Measurements from ENCODE around the gene PPP6R3.

- TF ChIP-seq, protein P1, sequence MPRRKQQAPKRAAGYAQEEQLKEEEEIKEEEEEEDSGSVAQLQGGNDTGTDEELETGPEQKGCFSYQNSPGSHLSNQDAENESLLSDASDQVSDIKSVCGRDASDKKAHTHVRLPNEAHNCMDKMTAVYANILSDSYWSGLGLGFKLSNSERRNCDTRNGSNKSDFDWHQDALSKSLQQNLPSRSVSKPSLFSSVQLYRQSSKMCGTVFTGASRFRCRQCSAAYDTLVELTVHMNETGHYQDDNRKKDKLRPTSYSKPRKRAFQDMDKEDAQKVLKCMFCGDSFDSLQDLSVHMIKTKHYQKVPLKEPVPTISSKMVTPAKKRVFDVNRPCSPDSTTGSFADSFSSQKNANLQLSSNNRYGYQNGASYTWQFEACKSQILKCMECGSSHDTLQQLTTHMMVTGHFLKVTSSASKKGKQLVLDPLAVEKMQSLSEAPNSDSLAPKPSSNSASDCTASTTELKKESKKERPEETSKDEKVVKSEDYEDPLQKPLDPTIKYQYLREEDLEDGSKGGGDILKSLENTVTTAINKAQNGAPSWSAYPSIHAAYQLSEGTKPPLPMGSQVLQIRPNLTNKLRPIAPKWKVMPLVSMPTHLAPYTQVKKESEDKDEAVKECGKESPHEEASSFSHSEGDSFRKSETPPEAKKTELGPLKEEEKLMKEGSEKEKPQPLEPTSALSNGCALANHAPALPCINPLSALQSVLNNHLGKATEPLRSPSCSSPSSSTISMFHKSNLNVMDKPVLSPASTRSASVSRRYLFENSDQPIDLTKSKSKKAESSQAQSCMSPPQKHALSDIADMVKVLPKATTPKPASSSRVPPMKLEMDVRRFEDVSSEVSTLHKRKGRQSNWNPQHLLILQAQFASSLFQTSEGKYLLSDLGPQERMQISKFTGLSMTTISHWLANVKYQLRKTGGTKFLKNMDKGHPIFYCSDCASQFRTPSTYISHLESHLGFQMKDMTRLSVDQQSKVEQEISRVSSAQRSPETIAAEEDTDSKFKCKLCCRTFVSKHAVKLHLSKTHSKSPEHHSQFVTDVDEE (CRISPR knock-in tag; IDR thresholded peaks at IDR 0.05): no peak
- no peak for TF ChIP-seq ZFP30 (CRISPR knock-in tag; IDR thresholded peaks at IDR 0.05)
- no peak for TF ChIP-seq ZFP3 (CRISPR knock-in tag; IDR thresholded peaks at IDR 0.05)
- no peak for TF ChIP-seq ZNF70 (CRISPR knock-in tag; IDR thresholded peaks at IDR 0.05)
- TF ChIP-seq RARB (CRISPR knock-in tag; IDR thresholded peaks at IDR 0.05): no peak
- no peak for TF ChIP-seq ZC3H10 (CRISPR knock-in tag; IDR thresholded peaks at IDR 0.05)
- TF ChIP-seq PATZ1 (CRISPR knock-in tag; IDR thresholded peaks at IDR 0.05; ENCODE audit: borderline replicate concordance): no peak
- TF ChIP-seq ARNTL (CRISPR knock-in tag; IDR thresholded peaks at IDR 0.05; ENCODE audit: borderline replicate concordance, low read depth): no peak
- no peak for TF ChIP-seq CSRNP3 (CRISPR knock-in tag; IDR thresholded peaks at IDR 0.05)
- no peak for TF ChIP-seq OSR1 (CRISPR knock-in tag; IDR thresholded peaks at IDR 0.05)
- no peak for TF ChIP-seq ESRRG (CRISPR knock-in tag; IDR thresholded peaks at IDR 0.05)
- TF ChIP-seq SNAI2 (CRISPR knock-in tag; IDR thresholded peaks at IDR 0.05): no peak
- TF ChIP-seq, protein P2, sequence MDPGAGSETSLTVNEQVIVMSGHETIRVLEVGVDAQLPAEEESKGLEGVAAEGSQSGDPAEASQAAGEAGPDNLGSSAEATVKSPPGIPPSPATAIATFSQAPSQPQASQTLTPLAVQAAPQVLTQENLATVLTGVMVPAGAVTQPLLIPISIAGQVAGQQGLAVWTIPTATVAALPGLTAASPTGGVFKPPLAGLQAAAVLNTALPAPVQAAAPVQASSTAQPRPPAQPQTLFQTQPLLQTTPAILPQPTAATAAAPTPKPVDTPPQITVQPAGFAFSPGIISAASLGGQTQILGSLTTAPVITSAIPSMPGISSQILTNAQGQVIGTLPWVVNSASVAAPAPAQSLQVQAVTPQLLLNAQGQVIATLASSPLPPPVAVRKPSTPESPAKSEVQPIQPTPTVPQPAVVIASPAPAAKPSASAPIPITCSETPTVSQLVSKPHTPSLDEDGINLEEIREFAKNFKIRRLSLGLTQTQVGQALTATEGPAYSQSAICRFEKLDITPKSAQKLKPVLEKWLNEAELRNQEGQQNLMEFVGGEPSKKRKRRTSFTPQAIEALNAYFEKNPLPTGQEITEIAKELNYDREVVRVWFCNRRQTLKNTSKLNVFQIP (CRISPR knock-in tag; IDR thresholded peaks at IDR 0.05; ENCODE audit: borderline replicate concordance, low read depth): no peak
- no peak for TF ChIP-seq BACH2 (CRISPR knock-in tag; IDR thresholded peaks at IDR 0.05; ENCODE audit: borderline replicate concordance)
Measured at GRCh38 chr11:68536706-68537105, 76.2 kb downstream of the PPP6R3 start.
